Hematopoietic multipotent progenitor cell treated with erythropoietin and hydrocortisone succinate and interleukin-3 and kit ligand, for 4 days (in vitro differentiated cells): Measurements from ENCODE around the gene SIRT7.

Source experiments
- DNase-seq: peaks from one replicate; pipeline ENCODE4 v3.0.0-alpha.2; 2015

SIRT7 gene

DNA sequence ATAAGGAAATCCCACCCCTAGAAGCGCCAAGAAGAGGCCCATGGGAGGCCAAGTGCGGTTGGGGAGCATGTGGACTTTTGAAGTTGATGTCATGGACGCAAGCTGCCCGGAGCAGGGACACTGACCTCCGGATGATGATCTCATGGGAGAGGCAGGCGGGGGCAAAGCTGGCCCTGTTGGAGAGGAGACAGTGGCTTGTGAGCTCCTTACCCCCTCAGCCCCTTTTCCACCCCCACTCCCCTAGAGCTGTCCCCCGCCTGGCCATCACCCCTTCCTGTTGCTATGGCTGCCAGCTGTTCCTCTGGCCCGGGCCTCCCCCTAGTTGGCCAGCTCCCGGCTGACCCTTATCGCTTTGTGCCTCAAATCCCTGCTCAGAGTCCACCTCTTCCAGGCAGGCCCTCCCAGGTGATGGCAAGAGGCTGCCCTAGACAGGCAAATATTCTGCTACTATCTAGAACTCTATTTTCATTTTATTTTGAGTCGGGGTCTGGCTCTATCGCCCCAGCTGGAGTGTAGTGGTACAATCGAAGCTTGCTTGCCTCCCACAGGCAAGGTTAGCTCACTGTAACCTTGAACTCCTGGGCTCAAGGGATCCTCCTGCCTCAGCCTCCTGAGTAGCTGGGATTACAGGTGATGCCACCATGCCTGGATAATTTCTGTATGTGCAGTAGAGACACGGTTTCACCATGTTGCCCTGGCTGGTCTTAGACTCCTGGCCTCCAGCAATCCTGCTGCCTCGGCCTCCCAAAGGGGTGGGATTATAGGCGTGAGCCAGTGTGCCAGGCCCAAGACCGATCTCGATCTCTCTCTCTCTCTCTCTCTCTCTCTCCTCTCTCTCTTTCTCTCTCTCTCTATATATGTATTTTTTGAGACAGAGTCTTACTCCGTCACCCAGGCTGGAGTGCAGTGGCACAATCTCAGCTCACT, 36.4 kb upstream of the SIRT7 start:
- no peak for DNase-seq

DNA sequence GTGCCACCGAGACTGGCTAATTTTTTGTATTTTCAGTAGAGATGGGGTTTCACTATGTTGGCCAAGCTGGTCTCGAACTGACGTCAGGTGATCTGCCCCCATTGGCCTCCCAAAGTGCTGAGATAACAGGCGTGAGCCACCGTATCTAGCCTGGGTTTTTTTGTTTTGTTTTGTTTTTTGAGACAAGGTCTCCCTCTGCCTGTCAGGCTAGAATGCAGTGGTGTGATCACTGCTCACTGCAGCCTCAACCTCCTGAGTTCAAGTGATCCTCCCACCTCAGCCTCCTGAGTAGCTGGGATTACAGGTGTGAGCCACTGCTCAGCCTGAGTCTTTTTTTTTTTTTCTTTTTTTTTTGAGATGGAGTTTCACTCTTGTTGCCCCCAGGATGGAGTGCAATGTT, 35.5 kb upstream of the SIRT7 start:
- peak; percentile 51 for DNase-seq

- no peak for DNase-seq
These were observed 34.8 kb upstream of the SIRT7 start for GRCh38 chr17:81952792-81953228.

DNA sequence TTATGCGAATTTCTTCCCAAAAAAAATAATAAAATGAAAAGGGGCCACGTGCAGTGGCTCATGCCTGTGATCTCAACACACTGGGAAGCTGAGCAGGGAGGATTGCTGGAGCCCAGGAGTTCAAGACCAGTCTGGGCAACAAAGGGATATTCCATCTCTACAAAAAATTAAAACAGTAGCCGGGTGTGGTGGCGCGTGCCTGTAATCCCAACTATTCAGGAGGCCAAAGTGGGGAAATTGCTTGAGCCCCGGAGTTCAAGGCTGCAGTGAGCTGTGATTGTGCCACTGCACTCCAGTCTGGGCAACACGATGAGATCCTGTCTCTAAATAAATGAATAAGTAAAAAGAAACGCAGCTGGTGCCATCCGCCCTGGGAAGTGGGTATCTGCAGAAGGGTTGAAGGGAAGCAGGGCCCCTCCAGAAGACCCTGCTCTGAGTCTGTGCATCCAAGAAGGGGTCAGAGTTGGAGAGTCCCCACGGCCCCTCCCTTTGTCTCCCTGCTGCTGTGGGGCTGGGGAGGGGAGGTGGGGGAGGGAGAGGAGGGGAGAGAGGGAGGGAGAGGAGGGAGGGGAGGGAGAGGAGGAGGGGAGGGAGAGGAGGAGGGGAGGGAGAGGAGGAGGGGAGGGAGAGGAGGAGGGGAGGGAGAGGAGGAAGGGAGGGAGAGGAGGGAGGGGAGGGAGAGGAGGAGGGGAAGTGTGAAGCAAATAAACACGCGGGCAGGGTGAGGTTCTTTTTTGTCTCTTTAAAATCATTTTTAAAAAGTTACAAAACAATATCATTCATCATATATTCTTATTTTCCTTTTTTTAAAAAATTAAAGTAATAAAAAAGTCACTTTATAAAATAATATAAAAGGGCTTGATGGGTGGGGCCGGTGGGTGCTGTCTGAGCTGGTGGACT, 34.1 kb upstream of the SIRT7 start:
- no peak for DNase-seq

GRCh38 chr17:81950501-81950900, 32.5 kb upstream of the SIRT7 start:
- no peak for DNase-seq

- DNase-seq, result no peak
These were observed 30.8 kb upstream of the SIRT7 start for GRCh38 chr17:81948635-81949378.

DNA sequence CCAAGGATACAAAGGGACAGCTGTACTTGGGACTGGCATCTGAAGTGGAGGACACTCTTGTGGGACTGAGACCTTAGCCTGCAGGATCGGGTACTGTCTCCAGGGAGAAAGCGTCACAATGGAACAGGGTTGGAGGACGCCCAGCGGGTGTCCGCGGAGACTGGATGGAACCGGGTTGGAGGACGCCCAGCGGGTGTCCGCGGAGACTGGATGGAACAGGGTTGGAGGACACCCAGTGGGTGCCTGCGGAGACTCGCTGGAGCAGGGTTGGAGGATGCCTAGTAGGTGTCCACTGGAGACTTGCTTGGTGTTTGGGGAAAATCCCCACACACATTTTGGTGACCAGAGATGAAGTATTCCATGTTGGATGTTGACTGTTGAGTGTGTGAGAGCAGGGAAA, 29.2 kb upstream of the SIRT7 start, which contains the start of gene MYADML2:
MYADML2 (minus strand) TSS at position 45 of the 400 bp plus-strand sequence. CDS start 5,492 bp downstream, outside the sequence.
- no peak for DNase-seq

DNA sequence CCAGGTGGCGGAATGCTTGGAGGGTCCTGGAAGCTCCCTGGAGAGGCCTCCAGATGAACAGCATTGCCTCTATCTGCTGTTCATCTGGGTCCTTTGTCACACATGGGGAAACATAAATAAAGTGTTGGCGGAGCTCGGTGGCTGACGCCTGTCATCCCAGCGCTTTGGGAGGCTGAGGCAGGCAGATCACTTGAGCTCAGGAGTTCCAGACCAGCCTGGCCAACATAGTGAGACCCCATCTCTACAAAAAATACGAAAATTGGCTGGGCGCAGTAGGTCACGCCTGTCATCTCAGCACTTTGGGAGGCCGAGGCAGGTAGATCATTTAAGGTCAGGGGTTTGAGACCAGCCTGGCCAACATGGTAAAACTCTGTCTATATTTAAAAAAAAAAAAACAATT, 26.9 kb upstream of the SIRT7 start:
- DNase-seq, result no peak

- DNase-seq, result no peak
These were observed 24.2 kb upstream of the SIRT7 start for GRCh38 chr17:81942167-81942553.

DNA sequence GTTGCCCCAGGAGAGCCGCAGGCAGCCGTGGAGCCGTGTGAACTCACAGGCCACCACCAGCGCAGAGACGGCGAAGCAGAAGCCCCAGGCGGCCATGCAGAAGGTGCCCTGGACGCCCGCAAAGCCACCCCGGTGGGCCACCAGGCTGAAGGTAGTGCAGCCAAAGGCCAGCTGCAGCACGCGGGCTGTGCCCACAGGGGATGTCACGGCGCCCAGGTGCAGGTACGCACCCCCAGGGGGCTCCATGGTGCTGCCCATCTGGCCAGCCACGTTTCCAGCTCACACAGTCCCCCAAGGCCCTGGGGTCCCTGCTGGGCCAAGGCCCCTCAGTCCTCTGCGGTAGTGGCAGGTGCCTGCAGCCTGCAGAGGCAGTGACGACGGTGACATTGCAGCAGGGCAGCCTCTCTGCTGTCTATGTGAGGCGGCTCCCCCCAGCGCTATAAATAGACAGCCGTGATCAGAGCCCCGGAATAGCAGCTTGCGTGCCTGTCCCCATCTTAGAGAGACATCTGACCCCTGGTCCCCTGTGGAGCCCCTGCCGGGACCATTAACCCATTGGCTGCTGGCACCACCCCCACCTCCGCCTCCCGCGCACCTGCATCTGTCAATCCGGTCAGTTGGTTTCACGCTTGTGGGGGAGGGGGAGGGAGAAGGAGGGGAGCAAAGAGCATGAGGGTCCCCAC, 23.6 kb upstream of the SIRT7 start:
- peak; percentile 40 for DNase-seq

DNA sequence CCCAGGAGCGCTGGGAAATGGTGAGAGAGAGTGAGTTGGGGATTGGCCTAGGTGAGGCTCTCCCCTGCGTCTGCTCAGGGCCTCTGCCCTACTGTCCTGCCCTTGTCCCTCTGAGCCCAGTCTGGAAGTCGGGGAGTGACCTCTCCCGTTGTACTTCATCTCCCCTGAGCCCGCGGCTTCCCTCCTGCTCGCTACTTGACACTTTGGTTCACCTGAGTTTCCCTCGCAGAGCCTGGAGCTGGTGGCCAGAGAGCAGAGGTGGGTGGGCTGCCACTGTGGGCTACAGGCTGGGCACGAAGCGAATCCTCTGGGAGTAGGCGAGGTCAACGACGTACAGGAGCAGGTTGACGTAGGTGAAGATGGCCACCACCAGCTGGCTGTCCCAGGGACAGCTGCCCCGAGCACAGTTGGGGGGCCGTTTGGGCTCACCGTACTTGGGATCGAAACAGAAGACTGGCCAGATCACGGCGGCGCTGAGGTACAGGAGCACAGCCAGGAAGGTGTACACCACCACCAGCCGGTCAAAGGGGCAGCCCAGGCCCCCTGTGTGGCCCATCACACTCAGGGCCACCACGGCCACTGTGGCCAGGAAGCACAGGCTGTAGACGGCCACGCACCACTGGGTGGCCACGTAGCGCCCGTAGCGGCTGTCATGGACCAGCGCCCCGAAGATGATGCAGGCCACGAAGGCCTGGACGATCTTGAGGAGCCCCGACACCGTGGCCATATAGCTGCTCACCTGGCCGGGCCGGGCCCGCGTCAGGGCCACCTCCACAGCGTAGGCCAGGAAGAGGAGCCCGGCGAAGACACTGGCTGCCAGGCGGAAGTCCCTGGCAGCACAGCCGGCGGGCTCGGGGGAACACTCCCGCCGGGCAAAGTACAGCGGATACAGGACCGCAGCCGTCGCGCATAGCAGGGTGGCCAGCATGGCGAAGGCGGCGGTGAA, 22.8 kb upstream of the SIRT7 start:
- DNase-seq, result no peak

GRCh38 chr17:81939881-81940385, 22.0 kb upstream of the SIRT7 start:
- no peak for DNase-seq

GRCh38 chr17:81939218-81939617, 21.2 kb upstream of the SIRT7 start:
- DNase-seq, result no peak

DNA sequence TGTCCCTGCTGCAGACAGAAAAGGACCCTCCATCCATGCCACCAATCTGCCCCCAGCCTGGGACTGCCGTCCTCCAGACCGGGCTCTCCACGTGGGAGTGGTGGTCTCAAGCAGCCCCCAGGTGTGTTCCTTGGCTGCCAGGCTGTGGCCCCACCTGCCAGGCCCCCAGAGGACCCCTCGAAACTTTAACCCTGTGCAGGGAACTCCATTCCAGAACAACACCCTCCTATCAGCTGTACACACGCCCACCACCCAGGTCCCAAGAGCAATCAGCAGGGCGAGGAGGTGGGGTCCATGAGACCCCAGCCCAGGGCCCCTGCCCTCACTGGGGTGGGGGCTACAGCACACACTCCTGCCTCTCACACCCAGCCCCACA, 17.7 kb upstream of the SIRT7 start:
- DNase-seq, result no peak

GRCh38 chr17:81934850-81935708, 17.1 kb upstream of the SIRT7 start:
- DNase-seq, result no peak

GRCh38 chr17:81934098-81934757, 16.3 kb upstream of the SIRT7 start:
- DNase-seq, result no peak

DNA sequence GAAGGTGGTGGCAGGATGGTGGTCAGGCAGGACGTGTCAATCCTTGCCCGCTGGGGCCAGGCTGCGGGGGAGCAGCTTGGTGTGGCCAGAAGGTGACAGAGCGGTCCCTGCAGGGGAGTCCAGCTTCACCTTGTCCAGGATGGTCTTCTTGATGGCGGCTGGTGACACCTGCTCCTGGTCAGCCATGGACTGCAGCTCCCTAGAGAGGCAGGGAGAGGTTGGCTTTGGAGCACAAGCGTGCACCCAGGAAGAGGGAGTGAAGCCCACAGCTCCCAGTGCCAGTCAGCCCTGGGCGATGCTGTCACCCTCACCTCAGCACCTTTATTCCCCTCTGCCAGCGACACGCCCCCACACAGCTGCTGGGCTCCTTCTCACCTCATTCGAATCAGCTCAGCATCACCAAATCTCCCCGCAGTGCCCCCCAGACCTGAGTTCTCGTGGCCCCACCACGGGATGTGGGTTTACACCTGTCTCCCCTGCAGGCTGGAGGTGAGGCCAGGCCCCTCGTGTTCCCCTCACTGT, 15.3 kb upstream of the SIRT7 start:
- no peak for DNase-seq

DNA sequence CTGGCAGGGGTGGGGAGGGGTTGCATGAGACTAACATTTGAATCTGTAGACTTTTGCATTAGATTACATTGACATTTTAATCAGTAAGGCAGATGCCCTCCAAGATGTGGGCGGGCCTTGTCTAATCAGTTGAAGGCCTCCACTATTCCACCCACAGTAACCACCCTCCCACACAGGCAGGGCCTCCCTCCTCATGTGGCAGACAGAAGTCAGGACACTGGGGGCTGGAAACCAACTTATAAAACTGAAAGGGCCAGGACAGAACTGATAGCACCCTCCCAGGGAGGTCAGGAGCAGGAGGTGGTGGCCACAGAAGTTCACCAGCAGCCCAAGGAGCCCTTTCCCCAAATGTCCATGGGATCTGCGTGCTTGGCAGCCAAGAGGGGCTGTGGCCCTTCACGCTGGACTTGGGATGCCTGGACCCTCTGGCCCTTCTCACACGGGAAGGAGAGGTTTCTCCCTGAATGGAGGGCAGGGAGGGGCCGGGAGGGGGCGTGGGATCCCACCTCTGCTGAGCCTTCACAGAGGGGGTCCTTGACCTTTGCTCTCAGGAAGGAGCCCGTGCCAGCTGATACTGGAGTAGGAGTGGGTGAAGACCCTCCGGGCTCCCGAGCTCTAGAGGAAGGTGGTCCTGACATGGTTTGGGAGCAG, 14.5 kb upstream of the SIRT7 start:
- DNase-seq, result peak; percentile 73
